Left lung (tissue), 10 donors: ENCODE measurements around the gene PNLIPRP1. TPM values are rescaled to one million over a fixed set of nuclear protein-coding genes. Genes with fewer than 3 reads are reported as not detected.

Experiments used
- ATAC-seq: fragments of 200-7000 bp; cut with Tn5 transposase; one replicate; pipeline ENCODE4 v1.9.1; 2020; ENCODE audit warnings: moderate library complexity
- DNase-seq, 4 donors: peaks; one replicate each; pipeline ENCODE4 v3.0.0-alpha.2; 2013 to 2020
- H3K27ac ChIP-seq, 2 donors: fragments of 200-600 bp; sonication (generic) in 1 of 2; one replicate each; pipeline versions ENCODE4 v1.5.0 to v1.8.0; 2020 to 2021
- H3K27me3 ChIP-seq, 2 donors: fragments of 200-600 bp; sonication (generic) in 1 of 2; one replicate each; pipeline versions ENCODE4 v1.5.0 to v1.8.0; 2020 to 2021
- H3K36me3 ChIP-seq, 2 donors: fragments of 200-600 bp; sonication (generic) in 1 of 2; one replicate each; pipeline versions ENCODE4 v1.5.0 to v1.8.0; 2020 to 2021
- H3K4me1 ChIP-seq, 2 donors: fragments of 200-600 bp; one replicate each; pipeline ENCODE4 v1.8.0; 2021
- H3K4me3 ChIP-seq, 2 donors: fragments of 200-600 bp; sonication (generic) in 1 of 2; one replicate each; pipeline versions ENCODE4 v1.5.0 to v1.8.0; 2020 to 2021; ENCODE audit warnings: mild to moderate bottlenecking in 1 of 2
- H3K9me3 ChIP-seq, 2 donors: fragments of 200-600 bp; sonication (generic) in 1 of 2; one replicate each; pipeline versions ENCODE4 v1.5.0 to v1.8.0; 2020 to 2021
- CTCF ChIP-seq, 2 donors: fragments of 200-600 bp; sonication (generic) in 1 of 2; IDR thresholded peaks; one replicate each; pipeline versions ENCODE4 v1.5.0 to v1.8.0; 2021; ENCODE audit warnings: antibody characterized with exemption in 2 of 2
- intact Hi-C, 2 donors: fragments of 100-400 bp; cut with DNase I; formaldehyde crosslinking; loops; one replicate each; pipeline versions ENCODE4 v1.11.2 to v1.14.2; 2022
- polyA plus RNA-seq, 6 donors: library from polyadenylated mRNA; unstranded; fragments of 120-200 nt; gene quantifications; one replicate each; pipeline ENCODE4 v1.2.1, GENCODE V29; 2013; ENCODE audit not compliant: insufficient read length in 6 of 6
- total RNA-seq, 2 donors: library from RNA; stranded (reverse); fragmentation: NEBNext Ultra II Directional; extraction: Animal tissue kit (Norgen Biotek cat#: 25700); gene quantifications; one replicate each; pipeline ENCODE4 v1.2.1, GENCODE V29; 2021
- donor health status: DM: no; HTN: yes; CAD: no.
- donor health status: DM: no; HTN: no; CAD: no.

Gene PNLIPRP1
- total and polyA plus RNA-seq, 8 donors, result 0.15 to 0.35 TPM; not detected in 6

GRCh38 chr10:116612107-116612769 is 21.5 kb downstream of the PNLIPRP1 start:
- ATAC-seq (no peak), DNase-seq (no peak)
- Histone ChIP-seq H3K4me3 (no peak overlapping the region), H3K27ac (no peak overlapping the region), H3K27me3 (peaks cover 0 to 37% of the 10 kb centered on the region in 2 donors), H3K36me3 (no peaks in the 10 kb centered on the region), H3K9me3 (no peaks in the 10 kb centered on the region), H3K4me1 (no peaks in the 10 kb centered on the region)
- TF ChIP-seq CTCF (IDR thresholded peaks at IDR 0.05), result no peak
- intact Hi-C loops, result no loop called here

- ATAC-seq, result no peak
- DNase-seq, result no peak
These were observed 22.7 kb downstream of the PNLIPRP1 start for GRCh38 chr10:116613471-116613870.

GRCh38 chr10:116614796-116615195 is 24.0 kb downstream of the PNLIPRP1 start:
- ATAC-seq, result no peak
- Histone ChIP-seq H3K9me3 (no peaks in the 10 kb centered on the region), H3K36me3 (no peaks in the 10 kb centered on the region), H3K4me1 (no peaks in the 10 kb centered on the region), H3K4me3 (no peak overlapping the region), H3K27ac (no peak overlapping the region), H3K27me3 (peaks cover 0 to 13% of the 10 kb centered on the region in 2 donors)
- DNase-seq, result no peak
- no peak for TF ChIP-seq CTCF (IDR thresholded peaks at IDR 0.05)
- intact Hi-C loops, result no loop called here

More at GRCh38 chr10:116613471-116613870, 22.7 kb downstream of the PNLIPRP1 start:
- H3K9me3 ChIP-seq, result no peaks in the 10 kb centered on the region
- TF ChIP-seq CTCF (IDR thresholded peaks at IDR 0.05), result no peak
- no peak overlapping the region for H3K4me3 ChIP-seq
- peaks cover 0 to 26% of the 10 kb centered on the region in 2 donors for H3K27me3 ChIP-seq
- no peak overlapping the region for H3K27ac ChIP-seq
- H3K4me1 ChIP-seq, result no peaks in the 10 kb centered on the region
- no peaks in the 10 kb centered on the region for H3K36me3 ChIP-seq
- intact Hi-C loops, result no loop called here

GRCh38 chr10:116615199-116615776 is 24.5 kb downstream of the PNLIPRP1 start:
- Histone ChIP-seq H3K36me3 (no peaks in the 10 kb centered on the region), H3K4me3 (no peak overlapping the region), H3K27me3 (peaks cover 0 to 8% of the 10 kb centered on the region in 2 donors), H3K27ac (no peak overlapping the region), H3K4me1 (no peaks in the 10 kb centered on the region), H3K9me3 (no peaks in the 10 kb centered on the region)
- TF ChIP-seq CTCF (IDR thresholded peaks at IDR 0.05), result no peak
- intact Hi-C loops, result no loop called here
- DNase-seq (no peak), ATAC-seq (no peak)

GRCh38 chr10:116620423-116621400 is 30.0 kb downstream of the PNLIPRP1 start, which contains the start of gene PNLIPRP2:
Gene PNLIPRP2, plus strand, starts transcription at chr10:116620953.
- intact Hi-C loops, result no loop called here

More at GRCh38 chr10:116620423-116621400, 30.0 kb downstream of the PNLIPRP1 start, which contains the start of gene PNLIPRP2:
- TF ChIP-seq CTCF (IDR thresholded peaks at IDR 0.05), result no peak
- Histone ChIP-seq H3K4me3 (no peak within 1 kb of the TSS), H3K36me3 (no peaks in the 10 kb centered on the region), H3K27me3 (peaks cover 0 to 14% of the 10 kb centered on the region in 2 donors), H3K9me3 (no peaks in the 10 kb centered on the region), H3K27ac (no peak within 1 kb of the TSS), H3K4me1 (no peaks in the 10 kb centered on the region)
- DNase-seq (no peak), ATAC-seq (no peak)
